DOHH2 (cell line): ENCODE data around the gene PPP1R7.

Experiments
- CTCF ChIP-seq: fragments of 200-600 bp; sonication (generic); IDR thresholded peaks from one replicate; pipeline ENCODE4 v1.5.1; 2014; ENCODE audit warnings: antibody characterized with exemption, mild to moderate bottlenecking, low read depth, low read length; ENCODE audit not compliant: poor library complexity, severe bottlenecking
- EZH2phosphoT487 ChIP-seq: fragments of 200-600 bp; sonication (generic); IDR thresholded peaks from 2 replicates; pipeline ENCODE4 v1.6.1; 2017; ENCODE audit warnings: borderline replicate concordance, mild to moderate bottlenecking, antibody characterized with exemption, low read length, moderate library complexity, mixed read lengths

GRCh38 chr2:241103176-241103595 lies 47.1 kb upstream of the PPP1R7 start:
- TF ChIP-seq CTCF (no peak), EZH2phosphoT487 (no peak)
